Memory B cell (primary cell): ENCODE data around the gene SULT2B1.

Experiments
- ATAC-seq: fragments of 150-1000 bp; cut with Tn5 transposase; 2 replicates; pipeline ENCODE4 v1.10.0; 2021; ENCODE audit warnings: low read depth, mild to moderate bottlenecking, moderate library complexity
- DNase-seq, 2 donors: peaks; one replicate each; pipeline ENCODE4 v3.0.0; 2022; ENCODE audit warnings: low spot score in 2 of 2
- H3K27ac Mint-ChIP-seq: one replicate; pipeline ENCODE4 v1.8.0; 2022; ENCODE audit warnings: mild to moderate bottlenecking, moderate library complexity, mixed read lengths
- H3K27me3 Mint-ChIP-seq: one replicate; pipeline ENCODE4 v1.8.0; 2022; ENCODE audit warnings: mixed read lengths
- H3K36me3 Mint-ChIP-seq: one replicate; pipeline ENCODE4 v1.8.0; 2022; ENCODE audit warnings: mild to moderate bottlenecking, mixed read lengths
- H3K4me1 Mint-ChIP-seq: one replicate; pipeline ENCODE4 v1.8.0; 2022; ENCODE audit warnings: mixed read lengths
- H3K4me3 Mint-ChIP-seq: one replicate; pipeline ENCODE4 v1.8.0; 2022; ENCODE audit warnings: mild to moderate bottlenecking, moderate library complexity, mixed read lengths
- H3K9me3 Mint-ChIP-seq: one replicate; pipeline ENCODE4 v1.8.0; 2022; ENCODE audit warnings: mixed read lengths

SULT2B1 gene

GRCh38 chr19:48595171-48595570, 43.2 kb downstream of the SULT2B1 start:
- H3K4me1 Mint-ChIP-seq = peaks cover 13% of the 10 kb centered on the region
- no peak for DNase-seq
- H3K27me3 Mint-ChIP-seq = peaks cover 5% of the 10 kb centered on the region
- ATAC-seq = no peak
- H3K4me3 Mint-ChIP-seq = peak overlapping the region; percentile 30
- no peaks in the 10 kb centered on the region for H3K9me3 Mint-ChIP-seq
- H3K36me3 Mint-ChIP-seq = peaks cover 2% of the 10 kb centered on the region
- no peak overlapping the region for H3K27ac Mint-ChIP-seq

GRCh38 chr19:48595833-48596232, 43.9 kb downstream of the SULT2B1 start:
- H3K27me3 Mint-ChIP-seq = peaks cover 5% of the 10 kb centered on the region
- H3K4me3 Mint-ChIP-seq = no peak overlapping the region
- H3K9me3 Mint-ChIP-seq = no peaks in the 10 kb centered on the region
- no peak overlapping the region for H3K27ac Mint-ChIP-seq
- H3K36me3 Mint-ChIP-seq = peaks cover 2% of the 10 kb centered on the region
- peaks cover 13% of the 10 kb centered on the region for H3K4me1 Mint-ChIP-seq
- ATAC-seq (no peak), DNase-seq (no peak)

- H3K27ac Mint-ChIP-seq = no peak overlapping the region
- H3K27me3 Mint-ChIP-seq = peaks cover 5% of the 10 kb centered on the region
- no peaks in the 10 kb centered on the region for H3K9me3 Mint-ChIP-seq
- no peak overlapping the region for H3K4me3 Mint-ChIP-seq
- no peak for DNase-seq
- peaks cover 2% of the 10 kb centered on the region for H3K36me3 Mint-ChIP-seq
- ATAC-seq = no peak
- peaks cover 13% of the 10 kb centered on the region for H3K4me1 Mint-ChIP-seq
These were observed 44.3 kb downstream of the SULT2B1 start for GRCh38 chr19:48596237-48596636.

GRCh38 chr19:48596679-48597465, 44.9 kb downstream of the SULT2B1 start:
- H3K4me1 Mint-ChIP-seq = peaks cover 11% of the 10 kb centered on the region
- H3K27me3 Mint-ChIP-seq = peaks cover 5% of the 10 kb centered on the region
- peaks cover 2% of the 10 kb centered on the region for H3K36me3 Mint-ChIP-seq
- DNase-seq (peak in 1 of 2 donors; percentile 44), ATAC-seq (peak; percentile 95)
- peak overlapping the region; percentile 76 for H3K27ac Mint-ChIP-seq
- no peaks in the 10 kb centered on the region for H3K9me3 Mint-ChIP-seq
- peak overlapping the region; percentile 68 for H3K4me3 Mint-ChIP-seq

GRCh38 chr19:48598996-48599700, 47.2 kb downstream of the SULT2B1 start:
- Mint-ChIP-seq H3K27me3 (peaks cover 5% of the 10 kb centered on the region), H3K4me1 (peaks cover 8% of the 10 kb centered on the region), H3K36me3 (peaks cover 2% of the 10 kb centered on the region), H3K27ac (peak overlapping the region; percentile 42), H3K9me3 (no peaks in the 10 kb centered on the region), H3K4me3 (no peak overlapping the region)
- DNase-seq (no peak), ATAC-seq (no peak)

- no peak for DNase-seq
- H3K9me3 Mint-ChIP-seq = no peaks in the 10 kb centered on the region
- H3K36me3 Mint-ChIP-seq = peaks cover 2% of the 10 kb centered on the region
- H3K4me3 Mint-ChIP-seq = no peak overlapping the region
- ATAC-seq = no peak
- H3K27me3 Mint-ChIP-seq = peaks cover 5% of the 10 kb centered on the region
- H3K4me1 Mint-ChIP-seq = peaks cover 6% of the 10 kb centered on the region
- no peak overlapping the region for H3K27ac Mint-ChIP-seq
These were observed 48.9 kb downstream of the SULT2B1 start for GRCh38 chr19:48600679-48601417.

GRCh38 chr19:48603001-48603400, 51.0 kb downstream of the SULT2B1 start:
- Mint-ChIP-seq H3K9me3 (no peaks in the 10 kb centered on the region), H3K27ac (no peak overlapping the region), H3K4me3 (no peak overlapping the region), H3K4me1 (peaks cover 3% of the 10 kb centered on the region), H3K27me3 (peaks cover 5% of the 10 kb centered on the region), H3K36me3 (peaks cover 2% of the 10 kb centered on the region)
- ATAC-seq = no peak
- no peak for DNase-seq

- Mint-ChIP-seq H3K4me1 (peaks cover 3% of the 10 kb centered on the region), H3K27me3 (peaks cover 5% of the 10 kb centered on the region), H3K27ac (no peak overlapping the region), H3K36me3 (peaks cover 2% of the 10 kb centered on the region), H3K4me3 (no peak overlapping the region), H3K9me3 (no peaks in the 10 kb centered on the region)
- no peak for DNase-seq
- ATAC-seq = no peak
These were observed 51.5 kb downstream of the SULT2B1 start for GRCh38 chr19:48603449-48603848.

- Mint-ChIP-seq H3K4me1 (peaks cover 3% of the 10 kb centered on the region), H3K4me3 (no peak overlapping the region), H3K27ac (no peak overlapping the region), H3K36me3 (no peaks in the 10 kb centered on the region), H3K27me3 (peaks cover 2% of the 10 kb centered on the region), H3K9me3 (no peaks in the 10 kb centered on the region)
- DNase-seq = no peak
- no peak for ATAC-seq
These were observed 51.9 kb downstream of the SULT2B1 start for GRCh38 chr19:48603850-48604249.

GRCh38 chr19:48606463-48607358, 54.7 kb downstream of the SULT2B1 start, which contains the start of gene SPACA4:
Gene SPACA4, plus strand, starts transcription at chr19:48606742. Its CDS starts 237 bp downstream, at chr19:48606979.
- ATAC-seq (no peak), DNase-seq (no peak)
- Mint-ChIP-seq H3K4me1 (peaks cover 5% of the 10 kb centered on the region), H3K27ac (no peak within 1 kb of the TSS), H3K27me3 (no peaks in the 10 kb centered on the region), H3K4me3 (no peak within 1 kb of the TSS), H3K36me3 (no peaks in the 10 kb centered on the region), H3K9me3 (no peaks in the 10 kb centered on the region)

- Mint-ChIP-seq H3K4me1 (peaks cover 5% of the 10 kb centered on the region), H3K36me3 (no peaks in the 10 kb centered on the region), H3K9me3 (no peaks in the 10 kb centered on the region), H3K27me3 (no peaks in the 10 kb centered on the region), H3K4me3 (no peak overlapping the region), H3K27ac (no peak overlapping the region)
- DNase-seq (no peak), ATAC-seq (no peak)
These were observed 55.4 kb downstream of the SULT2B1 start for GRCh38 chr19:48607359-48607755.

GRCh38 chr19:48608798-48609263, 56.9 kb downstream of the SULT2B1 start:
- Mint-ChIP-seq H3K9me3 (no peaks in the 10 kb centered on the region), H3K27me3 (no peaks in the 10 kb centered on the region), H3K4me1 (peaks cover 7% of the 10 kb centered on the region), H3K36me3 (no peaks in the 10 kb centered on the region), H3K4me3 (peak overlapping the region; percentile 63), H3K27ac (peak overlapping the region; percentile 54)
- ATAC-seq = peak; percentile 97
- DNase-seq = peak; percentile 63 to 70

- H3K4me1 Mint-ChIP-seq = peaks cover 7% of the 10 kb centered on the region
- H3K36me3 Mint-ChIP-seq = no peaks in the 10 kb centered on the region
- DNase-seq (no peak), ATAC-seq (no peak)
- H3K27ac Mint-ChIP-seq = no peak overlapping the region
- H3K4me3 Mint-ChIP-seq = no peak overlapping the region
- no peaks in the 10 kb centered on the region for H3K9me3 Mint-ChIP-seq
- H3K27me3 Mint-ChIP-seq = no peaks in the 10 kb centered on the region
These were observed 57.7 kb downstream of the SULT2B1 start for GRCh38 chr19:48609571-48610108.
